Renal pelvis (tissue), 3 donors: ENCODE measurements around the gene FASTKD3. TPM values are rescaled to one million over a fixed set of nuclear protein-coding genes. Genes with fewer than 3 reads are reported as not detected.

ENCODE experiments used
- polyA plus RNA-seq, 3 donors: library from polyadenylated mRNA; unstranded; fragments of 120-200 nt; gene quantifications; one replicate each; pipeline ENCODE4 v1.2.1, GENCODE V29; 2013; ENCODE audit not compliant: insufficient read length in 3 of 3

FASTKD3 gene
- polyA plus RNA-seq, 3 donors, result 20.7 to 28.6 (median 27.7) TPM

Other genes with a start within 250 kb of the FASTKD3 start
- gene CFAP90, start 17.9 kb downstream of the FASTKD3 start, polyA plus RNA-seq, result 1 to 10 TPM; 6.1 to 7.1 (median 6.3) TPM
- 10 to 100 TPM; 53.2 to 63.0 (median 59.5) TPM for gene MTRR, start 117 bp upstream of the FASTKD3 start, polyA plus RNA-seq